SH-SY5Y (cell line): ENCODE measurements around the gene NME7.

Experiments
- GATA2 ChIP-seq: IDR thresholded peaks from 2 replicates; pipeline ENCODE4 v1.6.1; 2011; ENCODE audit warnings: mild to moderate bottlenecking, low read depth, low read length
- GATA3 ChIP-seq: IDR thresholded peaks from 2 replicates; pipeline ENCODE4 v1.6.1; 2011; ENCODE audit warnings: low read depth, mild to moderate bottlenecking, low read length, moderate library complexity

- TF ChIP-seq GATA2 (no peak), GATA3 (no peak)
Observed at GRCh38 chr1:169236880-169237279, 130.7 kb downstream of the NME7 start.
